MCF 10A (cell line): ENCODE data around the gene TUB. TPM values are rescaled to one million over a fixed set of nuclear protein-coding genes. Genes with fewer than 3 reads are reported as not detected.

ENCODE experiments used
- BruUV-seq: library from RNA; stranded (reverse); fragments of 400-500 nt; replicated peaks from 2 replicates; lab custom pipeline; 2021; lab: Mats Ljungman, UMichigan
- CTCF ChIA-PET: fragments of 300-600 bp; sonication (Branson Sonifier 250); formaldehyde crosslinking; extraction: SDS; loops from one replicate; lab custom pipeline; 2021; ENCODE audit warnings: antibody characterized with exemption, inconsistent platforms; lab: Yijun Ruan, JAX
- POLR2A ChIA-PET: fragments of 300-600, 350-650 bp; sonication (Branson Sonifier 250); formaldehyde crosslinking; extraction: SDS; loops from one replicate; lab custom pipeline; 2020; ENCODE audit warnings: antibody characterized with exemption, inconsistent platforms; lab: Yijun Ruan, JAX
- DNase-seq: peaks from one replicate; pipeline ENCODE4 v3.0.0-alpha.2; 2018; ENCODE audit not compliant: unreplicated experiment
- H3K27ac Mint-ChIP-seq: one replicate; pipeline ENCODE4 v1.8.0; 2022; ENCODE audit warnings: mild to moderate bottlenecking, low read depth, mixed read lengths; ENCODE audit not compliant: unreplicated experiment
- H3K27me3 Mint-ChIP-seq: one replicate; pipeline ENCODE4 v1.8.0; 2022; ENCODE audit warnings: mixed read lengths; ENCODE audit not compliant: insufficient read depth, unreplicated experiment
- H3K36me3 Mint-ChIP-seq: one replicate; pipeline ENCODE4 v1.8.0; 2022; ENCODE audit warnings: mild to moderate bottlenecking, moderate library complexity, mixed read lengths; ENCODE audit not compliant: insufficient read depth, unreplicated experiment
- H3K4me1 Mint-ChIP-seq: one replicate; pipeline ENCODE4 v1.8.0; 2022; ENCODE audit warnings: mixed read lengths; ENCODE audit not compliant: insufficient read depth, unreplicated experiment
- H3K4me3 Mint-ChIP-seq: one replicate; pipeline ENCODE4 v1.8.0; 2022; ENCODE audit warnings: mild to moderate bottlenecking, moderate library complexity, mixed read lengths; ENCODE audit not compliant: unreplicated experiment
- H3K9me3 Mint-ChIP-seq: one replicate; pipeline ENCODE4 v1.8.0; 2022; ENCODE audit warnings: mixed read lengths; ENCODE audit not compliant: unreplicated experiment
- intact Hi-C: fragments of 100-400 bp; cut with micrococcal nuclease; formaldehyde crosslinking; loops from 2 replicates; pipeline ENCODE4 v1.14.1; 2022
- total RNA-seq: library from RNA; stranded (reverse); gene quantifications from 2 replicates; pipeline ENCODE4 v1.2.3, GENCODE V29; 2022
- TF ChIP-seq, protein P1 (sequence below): fragments of 200-600 bp; IDR thresholded peaks from one replicate; pipeline ENCODE4 v1.8.0; 2022; ENCODE audit warnings: antibody characterized with exemption, mild to moderate bottlenecking; ENCODE audit not compliant: unreplicated experiment

TUB gene
- total RNA-seq, 1 experiment from 2014 or later = 1.4 TPM

DNA sequence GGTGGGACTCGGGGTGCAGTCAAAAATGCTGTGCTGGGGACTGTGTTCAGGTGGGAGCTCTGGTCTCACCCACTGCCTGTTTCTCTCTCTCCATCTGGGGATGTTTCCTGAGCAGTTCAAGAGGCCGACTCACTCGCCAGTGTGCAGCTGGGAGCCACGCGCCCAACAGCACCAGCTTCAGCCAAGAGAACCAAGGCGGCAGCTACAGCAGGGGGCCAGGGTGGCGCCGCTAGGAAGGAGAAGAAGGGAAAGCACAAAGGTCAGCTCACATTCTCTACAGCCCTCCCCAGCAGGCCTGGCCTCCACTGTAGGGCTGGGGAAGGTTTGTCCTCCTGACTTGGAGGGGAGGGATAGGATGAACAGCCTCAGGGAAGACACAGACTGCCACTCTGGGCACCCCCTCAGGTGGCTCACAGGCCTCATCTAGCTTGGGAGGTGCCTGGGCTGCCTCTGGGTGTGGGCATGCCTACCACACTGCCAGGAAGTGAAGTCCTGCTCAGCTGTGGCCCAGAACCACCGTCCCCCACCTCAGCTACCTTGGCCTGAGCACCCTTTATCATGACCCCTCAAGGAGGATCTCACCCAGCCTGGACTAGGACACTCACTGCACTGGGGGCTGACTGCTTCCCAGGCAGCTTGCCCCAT is 13.0 kb downstream of the TUB start:
- Mint-ChIP-seq H3K9me3 (no peaks in the 10 kb centered on the region), H3K27me3 (no peaks in the 10 kb centered on the region), H3K4me1 (no peaks in the 10 kb centered on the region), H3K36me3 (peaks cover 6% of the 10 kb centered on the region), H3K4me3 (no peak overlapping the region), H3K27ac (peak overlapping the region; percentile 39)
- no TSS peak for BruUV-seq
- POLR2A ChIA-PET = interaction anchor here (0.5 to 1.1 kb wide), 2 partner anchors 37 to 84 kb away, joined by 3 read pairs; no protein-coding TSS in a partner anchor
- CTCF ChIA-PET = interaction anchor here (0.6 to 21.2 kb wide), 19 partner anchors 8 to 293 kb away, joined by 3 to 786 read pairs (median 4); partner anchors contain the start of gene EIF3F
- DNase-seq = no peak
- intact Hi-C loops = loop anchor here (5.0 kb wide), 1 partner anchor 997 kb away; no protein-coding TSS in a partner anchor
- TF ChIP-seq, protein P1, sequence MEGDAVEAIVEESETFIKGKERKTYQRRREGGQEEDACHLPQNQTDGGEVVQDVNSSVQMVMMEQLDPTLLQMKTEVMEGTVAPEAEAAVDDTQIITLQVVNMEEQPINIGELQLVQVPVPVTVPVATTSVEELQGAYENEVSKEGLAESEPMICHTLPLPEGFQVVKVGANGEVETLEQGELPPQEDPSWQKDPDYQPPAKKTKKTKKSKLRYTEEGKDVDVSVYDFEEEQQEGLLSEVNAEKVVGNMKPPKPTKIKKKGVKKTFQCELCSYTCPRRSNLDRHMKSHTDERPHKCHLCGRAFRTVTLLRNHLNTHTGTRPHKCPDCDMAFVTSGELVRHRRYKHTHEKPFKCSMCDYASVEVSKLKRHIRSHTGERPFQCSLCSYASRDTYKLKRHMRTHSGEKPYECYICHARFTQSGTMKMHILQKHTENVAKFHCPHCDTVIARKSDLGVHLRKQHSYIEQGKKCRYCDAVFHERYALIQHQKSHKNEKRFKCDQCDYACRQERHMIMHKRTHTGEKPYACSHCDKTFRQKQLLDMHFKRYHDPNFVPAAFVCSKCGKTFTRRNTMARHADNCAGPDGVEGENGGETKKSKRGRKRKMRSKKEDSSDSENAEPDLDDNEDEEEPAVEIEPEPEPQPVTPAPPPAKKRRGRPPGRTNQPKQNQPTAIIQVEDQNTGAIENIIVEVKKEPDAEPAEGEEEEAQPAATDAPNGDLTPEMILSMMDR = no peak

DNA sequence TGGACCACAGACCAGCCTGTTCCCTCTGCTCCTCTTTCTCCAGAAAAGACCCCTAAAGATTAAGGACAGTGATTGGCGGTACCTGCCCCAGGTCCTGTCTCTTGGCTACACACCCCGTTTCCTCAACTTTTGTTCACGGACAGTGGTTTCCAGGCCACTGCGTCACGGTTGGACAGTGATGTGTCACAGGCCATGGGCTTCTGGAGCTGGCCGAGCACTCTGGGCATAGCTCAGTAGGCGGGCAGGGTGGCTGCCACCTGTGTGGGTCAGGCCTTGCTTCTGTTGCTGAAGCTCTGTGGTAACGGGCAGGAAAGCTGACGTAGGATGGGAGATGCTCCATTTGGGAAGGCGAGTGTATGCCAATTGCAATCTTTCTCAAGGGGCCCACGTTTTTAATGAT is 13.6 kb downstream of the TUB start:
- no peaks in the 10 kb centered on the region for H3K4me1 Mint-ChIP-seq
- CTCF ChIA-PET = interaction anchor here (0.6 to 21.2 kb wide), 11 partner anchors 8 to 294 kb away, joined by 3 to 786 read pairs (median 9); partner anchors contain the start of gene EIF3F
- no peaks in the 10 kb centered on the region for H3K27me3 Mint-ChIP-seq
- intact Hi-C loops = loop anchor here (5.0 kb wide), 1 partner anchor 997 kb away; no protein-coding TSS in a partner anchor
- peaks cover 6% of the 10 kb centered on the region for H3K36me3 Mint-ChIP-seq
- POLR2A ChIA-PET = interaction anchor here (0.5 to 1.1 kb wide), 2 partner anchors 38 to 84 kb away, joined by 3 read pairs; no protein-coding TSS in a partner anchor
- H3K4me3 Mint-ChIP-seq = no peak overlapping the region
- TF ChIP-seq, protein P1 = no peak
- no peak overlapping the region for H3K27ac Mint-ChIP-seq
- BruUV-seq = no TSS peak
- DNase-seq = no peak
- H3K9me3 Mint-ChIP-seq = no peaks in the 10 kb centered on the region

DNA sequence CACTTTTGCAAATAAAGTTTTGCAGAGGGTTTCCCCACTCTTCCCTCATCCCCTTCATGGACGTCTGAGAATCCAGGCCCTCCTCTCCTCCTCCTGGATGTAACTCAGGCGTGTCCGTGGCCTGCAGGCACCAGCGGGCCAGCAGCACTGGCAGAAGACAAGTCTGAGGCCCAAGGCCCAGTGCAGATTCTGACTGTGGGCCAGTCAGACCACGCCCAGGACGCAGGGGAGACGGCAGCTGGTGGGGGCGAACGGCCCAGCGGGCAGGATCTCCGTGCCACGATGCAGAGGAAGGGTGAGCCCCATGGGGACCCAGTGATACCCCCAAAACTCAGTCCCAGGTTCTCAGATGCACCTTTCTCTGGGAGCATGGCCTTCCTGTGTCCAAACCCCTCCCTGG is 14.4 kb downstream of the TUB start:
- intact Hi-C loops = no loop called here
- TF ChIP-seq, protein P1 = no peak
- Mint-ChIP-seq H3K4me1 (no peaks in the 10 kb centered on the region), H3K27me3 (no peaks in the 10 kb centered on the region), H3K9me3 (no peaks in the 10 kb centered on the region), H3K4me3 (no peak overlapping the region), H3K27ac (no peak overlapping the region), H3K36me3 (peaks cover 6% of the 10 kb centered on the region)
- POLR2A ChIA-PET = interaction anchor here (0.7 kb wide), 2 partner anchors 63 to 1715 kb away, joined by 3 to 5 read pairs; no protein-coding TSS in a partner anchor
- CTCF ChIA-PET = interaction anchor here (0.7 to 21.2 kb wide), 12 partner anchors 8 to 472 kb away, joined by 3 to 786 read pairs (median 8); partner anchors contain the start of gene EIF3F
- DNase-seq = no peak
- BruUV-seq = no TSS peak

DNA sequence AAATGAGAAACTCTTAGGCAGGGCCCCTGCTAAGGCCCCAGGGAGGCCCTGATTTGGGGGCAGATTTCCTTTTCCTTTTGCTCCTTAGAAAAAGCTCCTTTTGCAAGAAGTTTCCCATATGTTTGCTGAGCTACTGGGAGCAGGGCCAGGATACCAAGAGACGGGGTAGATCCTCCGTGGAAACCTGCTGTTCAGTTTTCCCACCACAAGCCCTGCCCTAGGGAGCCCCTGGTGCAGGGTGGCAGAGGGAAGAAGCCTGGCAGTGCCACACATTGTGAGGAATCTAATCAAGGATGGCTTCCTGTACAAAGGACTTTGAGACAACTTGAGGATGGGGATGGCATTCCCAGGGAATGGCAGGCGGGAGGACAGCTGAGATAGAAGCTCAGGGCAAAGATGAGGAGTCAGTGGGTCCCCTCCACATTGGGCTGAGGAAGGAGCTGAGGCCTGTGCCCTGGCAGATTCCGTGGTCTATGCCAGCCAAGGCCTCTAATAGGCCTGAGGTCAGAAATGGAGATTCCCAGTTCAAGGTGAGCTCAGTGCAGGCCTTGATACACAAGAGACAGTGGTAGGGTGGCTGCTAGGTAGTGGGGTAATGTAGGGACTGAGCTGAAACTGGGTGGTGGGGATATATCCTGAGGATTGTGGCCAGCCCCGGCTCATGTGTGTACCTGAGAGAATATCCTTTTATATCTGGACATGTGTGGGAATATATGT is 15.0 kb downstream of the TUB start:
- intact Hi-C loops = no loop called here
- no peak overlapping the region for H3K27ac Mint-ChIP-seq

More for the DNA sequence above, 15.0 kb downstream of the TUB start:
- no peak for DNase-seq
- BruUV-seq = no TSS peak
- Mint-ChIP-seq H3K4me3 (no peak overlapping the region), H3K27me3 (no peaks in the 10 kb centered on the region), H3K9me3 (no peaks in the 10 kb centered on the region), H3K36me3 (peaks cover 6% of the 10 kb centered on the region), H3K4me1 (no peaks in the 10 kb centered on the region)
- TF ChIP-seq, protein P1 = no peak
- POLR2A ChIA-PET = interaction anchor here (0.7 to 1.4 kb wide), 3 partner anchors 13 to 1715 kb away, joined by 3 to 5 read pairs (median 5); no protein-coding TSS in a partner anchor
- CTCF ChIA-PET = interaction anchor here (0.7 to 21.2 kb wide), 13 partner anchors 9 to 471 kb away, joined by 3 to 786 read pairs (median 8); partner anchors contain the start of gene EIF3F
